Stomach (tissue), 9 donors: ENCODE results near the gene GPAT2. TPM values are rescaled to one million over a fixed set of nuclear protein-coding genes. Genes with fewer than 3 reads are reported as not detected.
A peak's percentile ranks its signal among the peaks of the same experiment; 100 is the strongest.
"Not testable (repeated sequence)": the region's sequence is repeated elsewhere in the genome, so short reads cannot be mapped to it uniquely, and the experiment has no call there.

Experiments used
- DNase-seq, 2 donors: peaks; one replicate each; pipeline versions ENCODE4 v3.0.0 to v3.0.0-alpha.2; 2013 to 2019
- H3K27ac ChIP-seq, 5 donors: fragments of 200-600 bp in 4 of 5; sonication (generic) in 4 of 5; one replicate each; pipeline ENCODE4 v1.5.1; 2013 to 2019; ENCODE audit warnings: mild to moderate bottlenecking in 1 of 5, moderate library complexity in 1 of 5
- H3K27me3 ChIP-seq, 3 donors: fragments of 200-600 bp; sonication (generic); one replicate each; pipeline ENCODE4 v1.5.1; 2017 to 2019; ENCODE audit warnings: mixed run types in 1 of 3
- H3K36me3 ChIP-seq, 4 donors: fragments of 200-600 bp; sonication (generic); 1 replicate in 3 of 4; 2 replicates in 1 of 4; pipeline ENCODE4 v1.5.1; 2016 to 2019
- H3K4me1 ChIP-seq, 4 donors: fragments of 200-600 bp; sonication (generic); one replicate each; pipeline ENCODE4 v1.5.1; 2016 to 2019
- H3K4me3 ChIP-seq, 4 donors: fragments of 200-600 bp; sonication (generic) in 3 of 4; one replicate each; pipeline ENCODE4 v1.5.1; 2016 to 2019; ENCODE audit warnings: mild to moderate bottlenecking in 1 of 4
- H3K9me3 ChIP-seq, 4 donors: fragments of 200-600 bp; sonication (generic); one replicate each; pipeline ENCODE4 v1.5.1; 2016 to 2019
- CTCF ChIP-seq, 7 experiments: fragments of 450-650 bp in 4 of 7; fragments of 200-600 bp in 3 of 7; sonication (generic) in 3 of 7; IDR thresholded peaks; one replicate each; pipeline ENCODE4 v1.5.1; 2016 to 2019; ENCODE audit warnings: antibody characterized with exemption in 7 of 7, control low read depth in 2 of 7, mild to moderate bottlenecking in 1 of 7
- EP300 ChIP-seq: sonication (generic); formaldehyde crosslinking; IDR thresholded peaks from one replicate; pipeline ENCODE4 v1.6.1; 2017; ENCODE audit warnings: antibody characterized with exemption
- POLR2A ChIP-seq, 4 donors: fragments of 450-650 bp; IDR thresholded peaks; one replicate each; pipeline ENCODE4 v1.6.1; 2016; ENCODE audit warnings: antibody characterized with exemption in 4 of 4, control low read depth in 2 of 4, mild to moderate bottlenecking in 1 of 4, moderate library complexity in 1 of 4
- POLR2AphosphoS5 ChIP-seq, 3 donors: sonication (generic); formaldehyde crosslinking; IDR thresholded peaks; one replicate each; pipeline ENCODE4 v1.6.1; 2016; ENCODE audit warnings: antibody characterized with exemption in 3 of 3
- WGBS, 5 donors: extraction: QIAGEN DNeasy Blood & Tissue Kit in 3 of 5; methylation state at CpG; one replicate each; pipeline versions ENCODE4 v1.1.5 to v1.1.7; 2013 to 2018; 5-methylcytosine and 5-hydroxymethylcytosine counted together
- intact Hi-C: fragments of 100-400 bp; cut with DNase I; formaldehyde crosslinking; loops from one replicate; pipeline ENCODE4 v1.15.1; 2023; ENCODE audit warnings: low total_unique reads
- polyA plus RNA-seq, 3 donors: library from polyadenylated mRNA; stranded (reverse); fragments of 200-250 nt; gene quantifications; one replicate each; pipeline ENCODE4 v1.2.3, GENCODE V29; 2013
- total RNA-seq, 5 donors: library from RNA; depleted of rRNA; stranded (reverse); fragments of >200 nt; gene quantifications; one replicate each; pipeline versions ENCODE4 v1.1.0 to v1.2.3, GENCODE V29; 2014 to 2016
- donor health status: healthy with polysubstance abuse.
- donor health status: Bipolar disorder and iron deficiency.
- donor health status: healthy.

GPAT2 gene
- total and polyA plus RNA-seq, 8 donors, result 0.37 to 13.6 (median 3.9) TPM

GRCh38 chr2:96024336-96025193 is 10.2 kb downstream of the GPAT2 start:
- intact Hi-C loops, result loop anchor here (10.0 kb wide), 1 partner anchor 150 kb away; no protein-coding TSS in a partner anchor
- Histone ChIP-seq H3K27ac (no peak overlapping the region), H3K36me3 (peaks cover 0 to 5% (median 0%) of the 10 kb centered on the region in 4 donors), H3K27me3 (no peaks in the 10 kb centered on the region), H3K9me3 (no peaks in the 10 kb centered on the region), H3K4me3 (no peak overlapping the region), H3K4me1 (peaks cover 0 to 6% (median 3%) of the 10 kb centered on the region in 4 donors)
- 84 to 95% (median 89%) methylated on average over 11 to 27 of the region's 27 CpGs for WGBS, 5 donors
- TF ChIP-seq CTCF (IDR thresholded peaks at IDR 0.05) (no peak), EP300 (no peak), POLR2AphosphoS5 (IDR thresholded peaks at IDR 0.05) (no peak), POLR2A (IDR thresholded peaks at IDR 0.05) (no peak)
- DNase-seq, result no peak

GRCh38 chr2:96023701-96024100 is 11.0 kb downstream of the GPAT2 start:
- not testable (repeated sequence) for H3K36me3 ChIP-seq, H3K27me3 ChIP-seq, H3K4me3 ChIP-seq, DNase-seq, H3K9me3 ChIP-seq, H3K27ac ChIP-seq, H3K4me1 ChIP-seq
- intact Hi-C loops, result loop anchor here (10.0 kb wide), 1 partner anchor 151 kb away; no protein-coding TSS in a partner anchor
- 75 to 93% (median 84%) methylated on average over 4 to 7 of the region's 7 CpGs for WGBS, 5 donors

- not testable (repeated sequence) for H3K4me1 ChIP-seq, H3K9me3 ChIP-seq, H3K4me3 ChIP-seq, H3K27me3 ChIP-seq, H3K36me3 ChIP-seq, H3K27ac ChIP-seq
- peak; percentile 89 to 94 for DNase-seq
- intact Hi-C loops, result loop anchor here (10.0 kb wide), 1 partner anchor 152 kb away; no protein-coding TSS in a partner anchor
- WGBS, 5 donors, result 56 to 70% (median 63%) methylated on average over 12 to 14 of the region's 19 CpGs
- TF ChIP-seq CTCF (IDR thresholded peaks at IDR 0.05) (peak in 5 of 7 experiments; percentile 64 to 87 (median 69)), POLR2AphosphoS5 (IDR thresholded peaks at IDR 0.05) (peak in 1 of 3 donors; percentile 58)
Measured at GRCh38 chr2:96022701-96023447, 11.8 kb downstream of the GPAT2 start.

GRCh38 chr2:96022126-96022525 is 12.6 kb downstream of the GPAT2 start:
- intact Hi-C loops, result loop anchor here (10.0 kb wide), 1 partner anchor 153 kb away; no protein-coding TSS in a partner anchor
- H3K36me3 ChIP-seq, H3K4me3 ChIP-seq, H3K9me3 ChIP-seq, H3K27ac ChIP-seq, H3K27me3 ChIP-seq, H3K4me1 ChIP-seq: not testable (repeated sequence)
- WGBS, 5 donors, result 33 to 61% (median 43%) methylated on average over 1 to 7 of the region's 7 CpGs
- peak in 1 of 2 donors; percentile 47 for DNase-seq

- intact Hi-C loops, result loop anchor here (10.0 kb wide), 1 partner anchor 154 kb away; no protein-coding TSS in a partner anchor
- H3K9me3 ChIP-seq, H3K27ac ChIP-seq, H3K27me3 ChIP-seq, H3K4me3 ChIP-seq, DNase-seq, H3K36me3 ChIP-seq: not testable (repeated sequence)
- 85 to 91% (median 87%) methylated on average over 4 of the region's 4 CpGs for WGBS, 5 donors
- H3K4me1 ChIP-seq, result peaks cover 0 to 11% (median 3%) of the 10 kb centered on the region in 4 donors
Measured at GRCh38 chr2:96021142-96021541, 13.6 kb downstream of the GPAT2 start.

- H3K27ac ChIP-seq, H3K4me3 ChIP-seq, H3K9me3 ChIP-seq, H3K27me3 ChIP-seq, H3K36me3 ChIP-seq, DNase-seq: not testable (repeated sequence)
- intact Hi-C loops, result loop anchor here (10.0 kb wide), 1 partner anchor 155 kb away; no protein-coding TSS in a partner anchor
- 68 to 83% (median 76%) methylated on average over 3 to 4 of the region's 9 CpGs for WGBS, 5 donors
- H3K4me1 ChIP-seq, result peaks cover 0 to 11% (median 3%) of the 10 kb centered on the region in 4 donors
Measured at GRCh38 chr2:96019909-96020590, 14.7 kb downstream of the GPAT2 start.

- H3K27me3 ChIP-seq, H3K4me3 ChIP-seq, H3K36me3 ChIP-seq, H3K9me3 ChIP-seq, H3K4me1 ChIP-seq, intact Hi-C loops, DNase-seq: not testable (repeated sequence)
- H3K27ac ChIP-seq, result peak overlapping the region in 3 of 5 donors; percentile 27 to 42 (median 29)
- WGBS, 5 donors, result 38 to 56% (median 47%) methylated on average over 3 to 4 of the region's 4 CpGs
Measured at GRCh38 chr2:96016321-96016720, 18.4 kb downstream of the GPAT2 start.

GRCh38 chr2:96012792-96013264 is 21.9 kb downstream of the GPAT2 start:
- DNase-seq, H3K27me3 ChIP-seq, intact Hi-C loops, H3K36me3 ChIP-seq, H3K4me3 ChIP-seq, H3K9me3 ChIP-seq: not testable (repeated sequence)
- Histone ChIP-seq H3K4me1 (peaks cover 6 to 24% (median 13%) of the 10 kb centered on the region in 4 donors), H3K27ac (peak overlapping the region in 1 of 5 donors; percentile 66)
- 60 to 90% (median 82%) methylated on average over 1 of the region's 1 CpG for WGBS, 5 donors
